ENCODE data around the gene RIOX2. TPM values are rescaled to one million over a fixed set of nuclear protein-coding genes. Genes with fewer than 3 reads are reported as not detected.

Gene RIOX2
- total and polyA plus RNA-seq, 2 of the 13 experiments (the other 11 are each of a cell fraction or from before 2014, with no cell fraction given) = 19.9 to 43.3 TPM

DNA sequence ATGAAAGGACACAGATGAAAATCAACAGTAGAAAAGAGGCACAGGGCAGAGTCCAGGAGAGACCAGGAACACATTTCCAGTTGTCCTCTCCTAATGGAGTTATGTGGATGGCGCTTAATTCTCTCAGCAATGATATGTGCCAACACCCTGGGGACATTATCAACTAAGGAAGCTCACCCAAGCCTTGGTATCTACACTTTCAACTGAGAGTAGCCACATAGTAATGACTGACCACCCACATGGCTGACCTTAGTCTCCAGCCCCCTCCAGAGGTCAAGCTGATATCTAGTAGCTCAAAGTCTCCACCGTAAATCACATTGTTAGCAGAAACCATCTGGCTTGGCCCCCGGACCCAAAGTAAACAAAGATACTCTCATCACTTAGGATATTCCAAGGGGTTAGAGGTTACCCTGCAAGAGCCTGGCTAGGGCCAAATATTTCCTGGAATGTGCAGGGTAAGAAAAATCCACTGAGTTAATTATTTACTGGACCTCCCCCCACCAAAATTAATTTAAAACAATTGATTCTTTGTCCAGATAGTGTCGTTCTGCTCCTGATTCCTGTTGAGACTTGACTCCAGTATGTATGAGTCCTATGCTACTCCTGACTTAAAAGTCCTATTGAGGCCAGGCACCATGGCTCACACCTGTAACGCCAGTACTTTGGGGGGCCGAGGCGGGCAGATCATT is 38.1 kb upstream of the RIOX2 start (continued):
- TF ChIP-seq ZNF547 (CRISPR knock-in tag; IDR thresholded peaks at IDR 0.05) = no peak
- TF ChIP-seq ZBTB26 (CRISPR knock-in tag; IDR thresholded peaks at IDR 0.05; ENCODE audit: borderline replicate concordance) = no peak
- 0 out of 2 replicates have a peak, but pooled peaks have one; percentile 26 for TF ChIP-seq MAFF (IDR thresholded peaks at IDR 0.05; ENCODE audit: low read depth, low read length)
- TF ChIP-seq DBP (CRISPR knock-in tag; IDR thresholded peaks at IDR 0.05; ENCODE audit: not compliant biosample characterization) = no peak
- no peak for TF ChIP-seq TAF15 (IDR thresholded peaks at IDR 0.05; ENCODE audit: low read depth, low read length, poor library complexity, severe bottlenecking)
- TF ChIP-seq PHF20 (CRISPR knock-in tag; IDR thresholded peaks at IDR 0.05) = no peak
- TF ChIP-seq RELA (CRISPR knock-in tag; IDR thresholded peaks at IDR 0.05) = peak; percentile 62; the same call in 1 of the 2 replicates
- TF ChIP-seq, protein P1, sequence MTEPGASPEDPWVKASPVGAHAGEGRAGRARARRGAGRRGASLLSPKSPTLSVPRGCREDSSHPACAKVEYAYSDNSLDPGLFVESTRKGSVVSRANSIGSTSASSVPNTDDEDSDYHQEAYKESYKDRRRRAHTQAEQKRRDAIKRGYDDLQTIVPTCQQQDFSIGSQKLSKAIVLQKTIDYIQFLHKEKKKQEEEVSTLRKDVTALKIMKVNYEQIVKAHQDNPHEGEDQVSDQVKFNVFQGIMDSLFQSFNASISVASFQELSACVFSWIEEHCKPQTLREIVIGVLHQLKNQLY (CRISPR knock-in tag; IDR thresholded peaks at IDR 0.05) = no peak; the same call in 1 of the 2 replicates
- no peak for TF ChIP-seq ZSCAN20 (CRISPR knock-in tag; IDR thresholded peaks at IDR 0.05; ENCODE audit: borderline replicate concordance)
- TF ChIP-seq HNRNPL (IDR thresholded peaks at IDR 0.05; ENCODE audit: low read depth, low read length) = no peak
- TF ChIP-seq ZFP1 (CRISPR knock-in tag; IDR thresholded peaks at IDR 0.05) = peak; percentile 65; the same call in 1 of the 2 replicates
- TF ChIP-seq CCAR2 (optimal IDR thresholded peaks at IDR 0.05; ENCODE audit: low read depth, low read length) = no peak
- TF ChIP-seq, protein P2, sequence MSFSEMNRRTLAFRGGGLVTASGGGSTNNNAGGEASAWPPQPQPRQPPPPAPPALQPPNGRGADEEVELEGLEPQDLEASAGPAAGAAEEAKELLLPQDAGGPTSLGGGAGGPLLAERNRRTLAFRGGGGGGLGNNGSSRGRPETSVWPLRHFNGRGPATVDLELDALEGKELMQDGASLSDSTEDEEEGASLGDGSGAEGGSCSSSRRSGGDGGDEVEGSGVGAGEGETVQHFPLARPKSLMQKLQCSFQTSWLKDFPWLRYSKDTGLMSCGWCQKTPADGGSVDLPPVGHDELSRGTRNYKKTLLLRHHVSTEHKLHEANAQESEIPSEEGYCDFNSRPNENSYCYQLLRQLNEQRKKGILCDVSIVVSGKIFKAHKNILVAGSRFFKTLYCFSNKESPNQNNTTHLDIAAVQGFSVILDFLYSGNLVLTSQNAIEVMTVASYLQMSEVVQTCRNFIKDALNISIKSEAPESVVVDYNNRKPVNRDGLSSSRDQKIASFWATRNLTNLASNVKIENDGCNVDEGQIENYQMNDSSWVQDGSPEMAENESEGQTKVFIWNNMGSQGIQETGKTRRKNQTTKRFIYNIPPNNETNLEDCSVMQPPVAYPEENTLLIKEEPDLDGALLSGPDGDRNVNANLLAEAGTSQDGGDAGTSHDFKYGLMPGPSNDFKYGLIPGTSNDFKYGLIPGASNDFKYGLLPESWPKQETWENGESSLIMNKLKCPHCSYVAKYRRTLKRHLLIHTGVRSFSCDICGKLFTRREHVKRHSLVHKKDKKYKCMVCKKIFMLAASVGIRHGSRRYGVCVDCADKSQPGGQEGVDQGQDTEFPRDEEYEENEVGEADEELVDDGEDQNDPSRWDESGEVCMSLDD (CRISPR knock-in tag; IDR thresholded peaks at IDR 0.05; ENCODE audit: borderline replicate concordance) = peak; percentile 20; the same call in 1 of the 2 replicates
- peak; percentile 71; the same call in 1 of the 2 replicates for TF ChIP-seq MED13 (CRISPR knock-in tag; IDR thresholded peaks at IDR 0.05)
- no peak for TF ChIP-seq MYNN (CRISPR knock-in tag; IDR thresholded peaks at IDR 0.05; ENCODE audit: low read depth)
- no peak for TF ChIP-seq ZNF24 (IDR thresholded peaks at IDR 0.05)
- peak; percentile 90 for TF ChIP-seq PITX1 (CRISPR knock-in tag; IDR thresholded peaks at IDR 0.05)
- peak; percentile 79; the same call in 1 of the 2 replicates for TF ChIP-seq ZNF350 (CRISPR knock-in tag; IDR thresholded peaks at IDR 0.05; ENCODE audit: borderline replicate concordance, low read depth)
- TF ChIP-seq PHF21A (CRISPR knock-in tag; IDR thresholded peaks at IDR 0.05) = peak; percentile 97
- no peak for TF ChIP-seq BRCA1 (CRISPR knock-in tag; IDR thresholded peaks at IDR 0.05)
- TF ChIP-seq GATA4 (IDR thresholded peaks at IDR 0.05; ENCODE audit: borderline replicate concordance, low read depth) = no peak
- TF ChIP-seq MLLT10 (CRISPR knock-in tag; IDR thresholded peaks at IDR 0.05) = no peak

All from HepG2 (cell line).